GM10847 (cell line): ENCODE data around the gene ZNF319.

Experiments
- POLR2A ChIP-seq: IDR thresholded peaks from 2 replicates; pipeline ENCODE4 v1.6.1; 2011; ENCODE audit not compliant: insufficient read length; ENCODE audit errors: extremely low read depth

The ZNF319 gene

GRCh38 chr16:57997176-57997527, 3.3 kb downstream of the ZNF319 start:
- no peak for TF ChIP-seq POLR2A

GRCh38 chr16:57996406-57997175, 3.9 kb downstream of the ZNF319 start:
- TF ChIP-seq POLR2A: no peak

GRCh38 chr16:57995721-57996405, 4.6 kb downstream of the ZNF319 start:
- no peak for TF ChIP-seq POLR2A

- no peak for TF ChIP-seq POLR2A
Observed at GRCh38 chr16:57994778-57995177, 5.7 kb downstream of the ZNF319 start.

GRCh38 chr16:57994361-57994760, 6.1 kb downstream of the ZNF319 start:
- no peak for TF ChIP-seq POLR2A

- no peak for TF ChIP-seq POLR2A
Observed at GRCh38 chr16:57993897-57994296, 6.6 kb downstream of the ZNF319 start.

DNA sequence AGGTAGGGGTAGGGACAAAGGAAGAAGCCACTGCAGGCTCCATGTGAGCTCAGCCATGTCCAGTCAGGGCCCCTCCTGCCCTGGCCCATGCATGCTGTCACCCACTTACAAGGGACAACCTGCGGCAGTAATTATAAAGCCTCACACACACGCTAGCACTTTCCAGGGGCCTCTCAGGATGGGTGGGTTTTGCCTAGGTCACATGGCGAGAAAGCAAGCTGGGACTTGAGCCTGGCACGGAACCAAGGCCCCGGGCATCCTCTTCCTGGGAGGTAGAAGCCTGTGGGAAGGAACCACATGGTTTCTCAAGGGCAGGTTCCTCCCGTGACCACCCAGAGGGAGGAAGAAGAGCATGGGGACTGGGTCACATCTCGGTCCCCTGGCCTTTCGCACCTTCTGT, 7.0 kb downstream of the ZNF319 start:
- no peak for TF ChIP-seq POLR2A

GRCh38 chr16:57992084-57992483, 8.4 kb downstream of the ZNF319 start:
- no peak for TF ChIP-seq POLR2A

GRCh38 chr16:57991551-57992059, 8.9 kb downstream of the ZNF319 start:
- no peak for TF ChIP-seq POLR2A

- TF ChIP-seq POLR2A: no peak
Observed at GRCh38 chr16:57988929-57989328, 11.5 kb downstream of the ZNF319 start.

DNA sequence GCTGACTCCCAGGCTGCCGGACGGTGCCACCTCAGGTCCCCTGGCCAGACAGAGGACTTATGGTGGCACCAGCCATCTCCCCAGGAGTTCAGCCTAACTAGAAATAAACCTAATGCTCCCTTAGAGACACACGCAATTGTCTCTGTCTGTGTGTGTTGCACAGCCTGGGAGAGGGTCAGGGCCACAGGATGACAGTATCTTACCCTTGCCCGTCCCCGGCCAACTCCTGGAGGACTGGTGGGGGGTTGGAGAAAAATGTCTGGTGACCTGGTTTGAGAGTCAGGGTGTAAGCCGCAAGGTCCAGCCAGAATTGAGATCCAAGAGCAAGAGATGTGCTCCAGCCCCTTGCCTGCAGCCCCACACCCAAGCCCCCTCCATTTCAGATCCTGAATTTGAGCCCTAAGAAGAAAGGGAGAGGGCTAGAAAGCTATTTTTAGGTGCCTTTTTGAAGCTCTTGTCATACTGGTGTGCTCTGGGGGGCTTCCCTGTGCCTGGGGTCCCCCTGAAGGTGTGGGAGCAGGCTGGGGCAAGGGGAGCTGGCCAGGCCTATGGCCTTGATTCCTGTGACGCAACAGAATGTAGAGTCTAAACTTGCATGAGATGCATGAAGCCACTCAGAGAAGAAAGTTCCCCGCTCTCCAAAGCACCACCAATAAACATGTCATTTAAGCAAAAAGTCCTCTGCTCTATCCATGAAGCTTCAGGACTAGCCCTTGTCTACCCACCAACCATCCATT, 12.9 kb downstream of the ZNF319 start:
- TF ChIP-seq POLR2A: no peak

DNA sequence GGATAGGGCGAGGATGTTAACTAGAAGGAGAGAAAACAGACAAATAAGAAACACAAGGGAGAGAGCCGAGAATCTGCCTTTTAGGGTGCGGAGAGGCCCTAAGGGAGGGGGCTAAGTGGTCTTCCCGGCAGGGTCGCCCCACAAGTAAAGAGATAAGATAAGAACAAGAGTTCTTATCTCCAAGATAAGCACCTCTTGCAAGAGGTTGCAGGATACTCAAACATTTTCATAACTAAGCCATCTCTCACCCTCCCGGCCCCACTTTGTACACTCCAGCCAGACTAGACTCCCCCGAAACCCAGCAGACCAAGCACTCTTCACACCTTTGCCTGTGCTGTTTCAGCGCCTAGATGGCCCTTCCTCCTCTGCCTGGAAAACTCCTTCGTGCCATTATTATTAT, 14.3 kb downstream of the ZNF319 start:
- no peak for TF ChIP-seq POLR2A

- no peak for TF ChIP-seq POLR2A
Observed at GRCh38 chr16:57985204-57986181, 15.0 kb downstream of the ZNF319 start.

GRCh38 chr16:57984443-57985203, 15.8 kb downstream of the ZNF319 start:
- no peak for TF ChIP-seq POLR2A

DNA sequence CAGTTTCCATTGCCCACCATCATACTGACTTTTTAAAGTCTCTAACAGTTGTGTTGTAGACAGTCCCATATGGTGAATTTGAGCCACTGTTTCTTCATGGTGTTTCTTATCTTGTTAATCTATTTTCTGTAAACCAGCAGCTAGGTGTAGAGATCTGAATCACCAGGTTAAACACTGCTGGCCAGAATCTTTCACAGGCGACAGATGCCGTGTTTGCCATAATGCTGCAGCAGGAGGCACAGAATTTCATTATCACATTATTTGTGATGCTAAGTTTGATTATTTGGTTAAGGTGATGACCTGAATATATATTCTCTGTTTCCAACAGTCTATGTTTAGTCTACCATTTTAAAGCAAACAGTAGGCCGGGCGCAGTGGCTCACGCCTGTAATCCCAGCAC, 18.1 kb downstream of the ZNF319 start:
- TF ChIP-seq POLR2A: no peak

DNA sequence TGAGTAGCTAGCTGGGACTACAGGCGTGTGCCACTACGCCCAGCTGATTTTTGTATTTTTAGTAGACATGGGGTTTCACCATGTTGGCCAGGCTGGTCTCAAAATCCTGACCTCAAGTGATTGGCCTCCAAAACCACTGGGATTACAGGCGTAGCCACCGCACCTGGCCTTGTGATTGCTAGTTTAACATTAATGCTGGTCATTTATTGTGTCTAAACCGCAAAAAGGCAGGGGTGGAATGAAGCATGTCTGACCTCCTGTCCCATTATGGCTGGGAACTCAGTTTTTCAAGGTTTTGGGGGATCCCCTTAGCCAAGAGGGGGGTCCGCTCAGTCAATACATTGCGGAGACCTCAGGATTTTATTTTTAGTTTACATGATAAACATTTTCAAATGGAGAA, 18.8 kb downstream of the ZNF319 start:
- no peak for TF ChIP-seq POLR2A
